ENCODE results near the gene CACNA1G. TPM values are rescaled to one million over a fixed set of nuclear protein-coding genes. Genes with fewer than 3 reads are reported as not detected.

Gene CACNA1G
- total RNA-seq, 1 experiment from 2014 or later, result not detected

- H3K9me3 ChIP-seq, result no peaks in the 10 kb centered on the region
- H3K27me3 ChIP-seq, result peaks cover 5% of the 10 kb centered on the region
- no peak overlapping the region for H3K4me3 ChIP-seq
- H3K36me3 ChIP-seq, result no peaks in the 10 kb centered on the region
- DNase-seq, result no peak
Observed at GRCh38 chr17:50570032-50570431, 9.5 kb downstream of the CACNA1G start.

GRCh38 chr17:50570528-50570927 lies 10.0 kb downstream of the CACNA1G start:
- DNase-seq, result no peak
- Histone ChIP-seq H3K27me3 (peaks cover 3% of the 10 kb centered on the region), H3K4me3 (no peak overlapping the region), H3K9me3 (no peaks in the 10 kb centered on the region), H3K36me3 (no peaks in the 10 kb centered on the region)

DNA sequence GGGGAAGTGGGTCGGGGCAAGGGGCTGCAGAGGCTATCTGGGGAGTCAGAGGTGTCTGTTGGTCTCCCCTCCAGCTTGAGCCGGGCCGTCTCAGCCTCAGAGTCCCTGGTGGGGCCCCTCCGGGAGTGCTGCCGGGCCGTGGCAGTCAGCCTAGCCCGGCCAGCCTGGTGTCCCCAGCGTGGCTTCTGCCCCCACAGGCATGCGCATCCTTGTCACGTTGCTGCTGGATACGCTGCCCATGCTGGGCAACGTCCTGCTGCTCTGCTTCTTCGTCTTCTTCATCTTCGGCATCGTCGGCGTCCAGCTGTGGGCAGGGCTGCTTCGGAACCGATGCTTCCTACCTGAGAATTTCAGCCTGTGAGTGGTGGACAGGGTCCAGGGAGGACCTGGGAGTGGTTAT lies 11.2 kb downstream of the CACNA1G start:
- DNase-seq, result no peak

DNA sequence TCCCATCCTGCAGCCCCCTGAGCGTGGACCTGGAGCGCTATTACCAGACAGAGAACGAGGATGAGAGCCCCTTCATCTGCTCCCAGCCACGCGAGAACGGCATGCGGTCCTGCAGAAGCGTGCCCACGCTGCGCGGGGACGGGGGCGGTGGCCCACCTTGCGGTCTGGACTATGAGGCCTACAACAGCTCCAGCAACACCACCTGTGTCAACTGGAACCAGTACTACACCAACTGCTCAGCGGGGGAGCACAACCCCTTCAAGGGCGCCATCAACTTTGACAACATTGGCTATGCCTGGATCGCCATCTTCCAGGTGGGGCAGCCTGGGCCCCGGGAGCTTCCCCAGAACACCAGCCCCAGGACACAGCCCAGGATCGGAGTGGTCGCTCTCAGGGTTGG lies 12.0 kb downstream of the CACNA1G start:
- Histone ChIP-seq H3K27me3 (no peaks in the 10 kb centered on the region), H3K36me3 (no peaks in the 10 kb centered on the region)
- no peak for DNase-seq

More for the DNA sequence above, 11.2 kb downstream of the CACNA1G start:
- Histone ChIP-seq H3K36me3 (no peaks in the 10 kb centered on the region), H3K27me3 (no peaks in the 10 kb centered on the region), H3K4me3 (no peak overlapping the region), H3K9me3 (no peaks in the 10 kb centered on the region)

DNA sequence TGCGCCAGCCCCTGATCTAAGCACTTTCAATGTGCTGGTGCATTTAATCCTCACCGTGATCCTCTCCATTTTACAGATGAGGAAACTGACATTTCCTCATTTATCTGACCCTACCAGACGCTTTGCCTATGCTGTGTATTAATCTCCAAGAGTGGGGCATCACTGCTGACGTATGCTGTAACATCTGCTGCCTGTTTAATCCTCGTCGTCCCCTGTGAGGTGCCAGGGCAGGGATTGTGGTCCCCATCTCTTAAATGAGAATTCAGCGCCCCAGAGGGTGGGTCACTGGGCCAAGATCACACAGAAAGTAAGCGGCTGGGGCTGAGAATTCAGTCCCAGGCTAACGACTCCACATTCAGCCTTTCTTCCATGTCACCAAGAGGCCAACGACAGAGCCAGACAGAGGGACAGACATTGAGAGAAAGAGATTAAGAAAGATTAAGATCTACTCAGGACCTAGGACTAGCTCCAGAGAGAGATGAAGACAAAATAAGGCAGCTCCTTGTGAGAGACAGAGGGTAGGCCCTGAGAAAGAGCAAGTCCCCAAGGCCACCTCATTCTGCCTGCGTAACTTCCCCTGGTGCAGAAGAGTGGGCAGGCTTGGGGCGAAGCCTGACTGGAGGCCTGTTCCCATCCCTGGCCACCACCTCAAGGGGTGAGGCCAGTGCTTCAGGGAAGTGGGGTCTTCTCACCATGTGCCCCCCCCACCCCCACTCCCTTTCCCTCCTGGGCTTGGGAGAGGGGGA lies 13.5 kb downstream of the CACNA1G start:
- Histone ChIP-seq H3K27me3 (no peaks in the 10 kb centered on the region), H3K36me3 (no peaks in the 10 kb centered on the region), H3K4me3 (no peak overlapping the region), H3K9me3 (no peaks in the 10 kb centered on the region)
- DNase-seq, result no peak

More for the DNA sequence above, 12.0 kb downstream of the CACNA1G start:
- Histone ChIP-seq H3K4me3 (no peak overlapping the region), H3K9me3 (no peaks in the 10 kb centered on the region)

DNA sequence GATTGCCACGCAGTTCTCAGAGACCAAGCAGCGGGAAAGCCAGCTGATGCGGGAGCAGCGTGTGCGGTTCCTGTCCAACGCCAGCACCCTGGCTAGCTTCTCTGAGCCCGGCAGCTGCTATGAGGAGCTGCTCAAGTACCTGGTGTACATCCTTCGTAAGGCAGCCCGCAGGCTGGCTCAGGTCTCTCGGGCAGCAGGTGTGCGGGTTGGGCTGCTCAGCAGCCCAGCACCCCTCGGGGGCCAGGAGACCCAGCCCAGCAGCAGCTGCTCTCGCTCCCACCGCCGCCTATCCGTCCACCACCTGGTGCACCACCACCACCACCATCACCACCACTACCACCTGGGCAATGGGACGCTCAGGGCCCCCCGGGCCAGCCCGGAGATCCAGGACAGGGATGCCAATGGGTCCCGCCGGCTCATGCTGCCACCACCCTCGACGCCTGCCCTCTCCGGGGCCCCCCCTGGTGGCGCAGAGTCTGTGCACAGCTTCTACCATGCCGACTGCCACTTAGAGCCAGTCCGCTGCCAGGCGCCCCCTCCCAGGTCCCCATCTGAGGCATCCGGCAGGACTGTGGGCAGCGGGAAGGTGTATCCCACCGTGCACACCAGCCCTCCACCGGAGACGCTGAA lies 15.2 kb downstream of the CACNA1G start:
- no peaks in the 10 kb centered on the region for H3K27me3 ChIP-seq
- no peak for DNase-seq
- no peaks in the 10 kb centered on the region for H3K9me3 ChIP-seq
- H3K4me3 ChIP-seq, result no peak overlapping the region
- no peaks in the 10 kb centered on the region for H3K36me3 ChIP-seq

- Histone ChIP-seq H3K4me3 (no peak overlapping the region), H3K36me3 (no peaks in the 10 kb centered on the region), H3K27me3 (no peaks in the 10 kb centered on the region), H3K9me3 (no peaks in the 10 kb centered on the region)
- DNase-seq, result no peak
Observed at GRCh38 chr17:50576864-50577263, 16.3 kb downstream of the CACNA1G start.

GRCh38 chr17:50577451-50577954 lies 17.0 kb downstream of the CACNA1G start:
- H3K36me3 ChIP-seq, result no peaks in the 10 kb centered on the region
- H3K9me3 ChIP-seq, result no peaks in the 10 kb centered on the region
- no peak for DNase-seq
- no peak overlapping the region for H3K4me3 ChIP-seq
- H3K27me3 ChIP-seq, result no peaks in the 10 kb centered on the region

DNA sequence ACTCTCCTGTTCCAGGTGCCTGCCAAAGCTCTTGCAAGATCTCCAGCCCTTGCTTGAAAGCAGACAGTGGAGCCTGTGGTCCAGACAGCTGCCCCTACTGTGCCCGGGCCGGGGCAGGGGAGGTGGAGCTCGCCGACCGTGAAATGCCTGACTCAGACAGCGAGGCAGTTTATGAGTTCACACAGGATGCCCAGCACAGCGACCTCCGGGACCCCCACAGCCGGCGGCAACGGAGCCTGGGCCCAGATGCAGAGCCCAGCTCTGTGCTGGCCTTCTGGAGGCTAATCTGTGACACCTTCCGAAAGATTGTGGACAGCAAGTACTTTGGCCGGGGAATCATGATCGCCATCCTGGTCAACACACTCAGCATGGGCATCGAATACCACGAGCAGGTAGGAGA lies 17.7 kb downstream of the CACNA1G start:
- no peaks in the 10 kb centered on the region for H3K36me3 ChIP-seq
- DNase-seq, result no peak
- H3K27me3 ChIP-seq, result no peaks in the 10 kb centered on the region
- no peak overlapping the region for H3K4me3 ChIP-seq
- no peaks in the 10 kb centered on the region for H3K9me3 ChIP-seq

DNA sequence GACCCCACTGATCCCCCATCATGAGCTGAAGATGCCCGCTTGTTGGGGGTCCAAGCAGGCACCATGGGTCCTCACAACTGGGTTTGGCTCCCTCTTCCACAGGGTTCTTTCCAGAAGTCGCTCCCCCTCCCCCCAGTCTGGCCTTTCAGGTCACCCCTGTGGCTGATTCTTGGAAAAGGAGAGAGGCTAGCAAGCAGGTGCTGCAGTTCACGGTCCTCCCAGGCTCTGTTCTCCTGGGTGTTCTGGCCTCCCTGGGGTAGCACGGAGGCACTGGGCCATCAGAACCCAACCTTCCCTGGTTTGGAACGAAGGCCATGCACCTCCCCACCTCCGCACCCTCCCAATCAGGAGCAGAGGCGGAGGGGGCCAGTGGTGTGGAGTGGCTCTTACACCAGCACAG lies 18.9 kb downstream of the CACNA1G start:
- no peaks in the 10 kb centered on the region for H3K27me3 ChIP-seq
- H3K9me3 ChIP-seq, result no peaks in the 10 kb centered on the region
- no peak overlapping the region for H3K4me3 ChIP-seq
- no peaks in the 10 kb centered on the region for H3K36me3 ChIP-seq
- no peak for DNase-seq

GRCh38 chr17:50580646-50581045 lies 20.1 kb downstream of the CACNA1G start:
- no peak for DNase-seq
- H3K9me3 ChIP-seq, result no peaks in the 10 kb centered on the region
- no peaks in the 10 kb centered on the region for H3K27me3 ChIP-seq
- H3K4me3 ChIP-seq, result no peak overlapping the region
- no peaks in the 10 kb centered on the region for H3K36me3 ChIP-seq

GRCh38 chr17:50581316-50581715 lies 20.8 kb downstream of the CACNA1G start:
- no peak for DNase-seq
- Histone ChIP-seq H3K4me3 (no peak overlapping the region), H3K36me3 (no peaks in the 10 kb centered on the region), H3K9me3 (no peaks in the 10 kb centered on the region), H3K27me3 (no peaks in the 10 kb centered on the region)

DNA sequence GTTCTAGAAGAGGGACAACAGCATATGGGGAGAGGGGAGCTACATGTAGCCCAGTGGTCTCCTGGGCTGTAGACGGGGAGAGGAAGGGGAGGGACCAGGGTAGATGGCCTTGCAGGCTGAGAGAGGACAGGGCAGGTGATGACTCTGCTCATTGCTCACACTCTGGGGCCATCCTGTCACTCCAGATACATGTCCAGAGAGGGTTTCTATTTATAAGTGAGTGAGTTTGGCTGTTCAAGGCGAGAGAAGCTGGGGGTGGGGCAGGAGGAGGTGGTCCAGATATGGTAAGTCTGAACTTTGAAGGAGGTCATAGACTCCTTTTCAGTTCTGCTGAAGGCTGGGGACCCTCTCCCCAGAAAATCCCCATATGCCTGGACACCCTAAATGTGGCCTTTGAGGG lies 22.2 kb downstream of the CACNA1G start:
- Histone ChIP-seq H3K36me3 (no peaks in the 10 kb centered on the region), H3K9me3 (no peaks in the 10 kb centered on the region), H3K4me3 (no peak overlapping the region), H3K27me3 (no peaks in the 10 kb centered on the region)
- no peak for DNase-seq

DNA sequence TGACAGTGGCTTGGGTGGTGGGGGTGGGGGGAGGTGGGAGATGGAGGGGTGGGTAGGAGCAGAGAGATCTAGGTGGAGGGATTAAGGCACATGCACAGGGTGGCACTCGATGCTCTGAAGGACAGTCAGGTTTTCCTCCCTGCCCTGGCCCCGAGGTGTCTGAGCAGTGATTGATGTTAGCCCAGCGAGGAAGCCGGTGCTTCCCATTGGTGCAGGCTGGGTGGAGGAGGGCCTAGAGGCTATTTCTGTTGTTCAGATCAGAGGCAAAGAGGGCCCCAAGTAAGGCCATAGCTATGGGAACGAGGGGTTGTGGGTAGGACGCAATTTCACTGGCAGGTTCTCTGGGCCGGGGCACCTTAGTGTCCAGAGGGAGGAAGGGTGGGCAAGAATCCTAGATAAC lies 23.1 kb downstream of the CACNA1G start:
- no peak for DNase-seq
- no peaks in the 10 kb centered on the region for H3K36me3 ChIP-seq
- H3K27me3 ChIP-seq, result no peaks in the 10 kb centered on the region
- no peak overlapping the region for H3K4me3 ChIP-seq
- H3K9me3 ChIP-seq, result no peaks in the 10 kb centered on the region

- no peaks in the 10 kb centered on the region for H3K36me3 ChIP-seq
- no peaks in the 10 kb centered on the region for H3K27me3 ChIP-seq
- no peak overlapping the region for H3K4me3 ChIP-seq
- no peaks in the 10 kb centered on the region for H3K9me3 ChIP-seq
- no peak for DNase-seq
Observed at GRCh38 chr17:50584116-50584515, 23.6 kb downstream of the CACNA1G start.

DNA sequence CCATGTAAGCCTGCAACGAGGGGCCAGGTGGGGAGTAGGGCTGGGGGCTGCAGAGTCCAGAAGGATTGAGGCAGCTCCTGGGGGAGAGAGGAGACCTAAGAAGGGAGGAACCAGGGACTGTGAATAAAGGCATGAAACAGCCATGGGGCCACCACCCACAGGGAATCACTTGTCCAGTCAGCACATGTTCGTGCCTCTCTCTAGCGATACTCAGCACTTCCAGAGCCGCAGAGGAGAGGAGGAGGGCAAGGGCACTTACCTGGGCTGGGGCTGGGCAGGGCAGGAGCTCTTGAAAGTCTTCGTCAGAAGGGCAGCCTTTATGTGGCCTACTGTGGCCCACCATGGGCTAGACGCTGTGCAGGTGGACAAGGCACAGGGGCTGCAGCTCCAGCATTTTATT lies 24.2 kb downstream of the CACNA1G start:
- Histone ChIP-seq H3K4me3 (no peak overlapping the region), H3K27me3 (no peaks in the 10 kb centered on the region), H3K9me3 (no peaks in the 10 kb centered on the region), H3K36me3 (no peaks in the 10 kb centered on the region)
- no peak for DNase-seq

GRCh38 chr17:50585346-50585745 lies 24.8 kb downstream of the CACNA1G start:
- no peaks in the 10 kb centered on the region for H3K36me3 ChIP-seq
- H3K27me3 ChIP-seq, result no peaks in the 10 kb centered on the region
- H3K4me3 ChIP-seq, result no peak overlapping the region
- DNase-seq, result no peak
- H3K9me3 ChIP-seq, result no peaks in the 10 kb centered on the region

- Histone ChIP-seq H3K27me3 (no peaks in the 10 kb centered on the region), H3K9me3 (no peaks in the 10 kb centered on the region), H3K36me3 (no peaks in the 10 kb centered on the region), H3K4me3 (no peak overlapping the region)
- DNase-seq, result no peak
Observed at GRCh38 chr17:50585891-50586290, 25.4 kb downstream of the CACNA1G start.

Data from MG63 (cell line).